GM12878 (cell line): Measurements from ENCODE around the gene SRCAP.

Source experiments
- HDAC6 ChIP-seq: fragments of 200-600 bp; sonication (generic); IDR thresholded peaks from one replicate; pipeline ENCODE4 v1.8.0; 2017; ENCODE audit warnings: antibody characterized with exemption; ENCODE audit not compliant: unreplicated experiment
- POLR2A ChIP-seq: IDR thresholded peaks from 2 replicates; pipeline ENCODE4 v1.6.1; 2011; ENCODE audit warnings: low read depth, mild to moderate bottlenecking, low read length
- SMC3 ChIP-seq: IDR thresholded peaks from 2 replicates; pipeline ENCODE4 v1.6.1; 2011; ENCODE audit warnings: low read length, improper control_type of control experiment, borderline replicate concordance

- TF ChIP-seq HDAC6 (no peak), POLR2A (no peak), SMC3 (no peak)
Measured at GRCh38 chr16:30757316-30757715, 58.3 kb downstream of the SRCAP start.
